DMS153 (cell line): ENCODE results near the gene HECA.
"Not testable (repeated sequence)": the region's sequence is repeated elsewhere in the genome, so short reads cannot be mapped to it uniquely, and the experiment has no call there.

Experiments used
- DNase-seq: peaks from one replicate; lab custom pipeline; 2025; lab: John Stamatoyannopoulos, UW

The HECA gene, protein sequence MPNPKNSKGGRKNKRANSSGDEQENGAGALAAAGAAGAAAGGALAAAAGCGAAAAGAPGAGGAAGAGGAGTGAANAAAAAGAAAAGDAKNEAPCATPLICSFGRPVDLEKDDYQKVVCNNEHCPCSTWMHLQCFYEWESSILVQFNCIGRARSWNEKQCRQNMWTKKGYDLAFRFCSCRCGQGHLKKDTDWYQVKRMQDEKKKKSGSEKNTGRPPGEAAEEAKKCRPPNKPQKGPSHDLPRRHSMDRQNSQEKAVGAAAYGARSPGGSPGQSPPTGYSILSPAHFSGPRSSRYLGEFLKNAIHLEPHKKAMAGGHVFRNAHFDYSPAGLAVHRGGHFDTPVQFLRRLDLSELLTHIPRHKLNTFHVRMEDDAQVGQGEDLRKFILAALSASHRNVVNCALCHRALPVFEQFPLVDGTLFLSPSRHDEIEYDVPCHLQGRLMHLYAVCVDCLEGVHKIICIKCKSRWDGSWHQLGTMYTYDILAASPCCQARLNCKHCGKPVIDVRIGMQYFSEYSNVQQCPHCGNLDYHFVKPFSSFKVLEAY

GRCh38 chr6:139134817-139135577 is at the start of gene HECA:
Gene HECA (plus strand): TSS chr6:139135080. CDS start chr6:139135397, 317 bp downstream.
- DNase-seq: peak; percentile 92

DNA sequence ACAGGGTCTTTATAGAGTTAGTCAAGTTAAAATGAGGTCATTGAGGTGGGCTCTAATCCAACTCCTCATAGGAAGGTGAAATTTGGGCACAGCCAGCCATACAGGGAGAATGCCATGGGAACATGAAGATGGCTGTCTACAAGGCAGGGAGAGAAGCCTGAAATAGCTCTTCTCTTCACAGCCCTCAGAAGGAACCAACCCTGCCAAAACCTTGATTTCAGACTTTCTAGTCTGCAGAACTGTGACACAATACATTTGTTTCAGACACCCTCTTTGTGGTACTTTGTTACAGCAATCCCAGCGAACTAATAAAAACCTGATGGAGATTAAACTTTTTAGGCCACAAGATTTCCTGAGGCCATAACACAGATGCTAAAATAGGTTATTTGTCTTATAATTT is 43.1 kb upstream of the HECA start:
- DNase-seq: no peak

GRCh38 chr6:139099984-139100383 is 34.9 kb upstream of the HECA start:
- no peak for DNase-seq

- DNase-seq: no peak
These were observed 27.8 kb upstream of the HECA start for GRCh38 chr6:139107051-139107450.

DNA sequence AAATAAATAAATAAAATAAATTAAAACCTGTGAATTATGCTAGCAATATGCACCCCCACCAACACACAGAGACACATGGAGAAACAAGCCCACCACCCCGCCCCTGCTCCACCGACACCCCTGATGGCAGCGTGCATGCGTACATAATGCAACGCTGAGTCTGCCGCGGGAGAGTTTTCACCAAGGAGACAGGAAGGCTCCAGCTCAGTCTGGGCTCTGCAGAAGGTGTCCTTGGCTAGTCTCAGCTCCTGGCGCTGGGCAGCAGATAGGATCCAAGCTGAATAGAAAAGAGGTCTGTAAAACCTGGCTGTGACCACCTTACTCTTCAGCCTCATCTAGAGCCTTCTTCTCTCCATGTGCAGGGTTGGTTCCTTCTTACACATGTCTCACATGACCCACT is 26.5 kb upstream of the HECA start:
- DNase-seq: no peak

- no peak for DNase-seq
These were observed 25.3 kb upstream of the HECA start for GRCh38 chr6:139109558-139109957.

DNA sequence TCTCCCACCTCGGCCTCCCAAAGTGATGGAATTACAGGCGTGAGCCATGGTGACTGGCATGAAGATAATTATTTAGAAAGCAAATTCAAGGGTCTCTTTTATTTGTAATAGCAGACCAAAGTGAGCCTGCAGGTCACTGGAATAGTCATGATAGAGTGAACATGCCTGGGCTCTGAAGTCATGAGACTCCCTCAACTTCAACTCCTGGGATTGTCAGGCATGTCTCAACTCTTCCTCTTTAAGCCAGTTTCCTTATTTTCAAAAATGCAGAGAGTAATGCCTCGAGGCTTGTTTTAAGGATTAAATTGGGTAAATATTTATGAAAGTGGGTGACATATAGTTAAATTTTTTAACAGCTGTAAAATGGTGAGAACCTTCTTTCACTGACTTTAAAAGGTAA is 22.7 kb upstream of the HECA start:
- no peak for DNase-seq

DNA sequence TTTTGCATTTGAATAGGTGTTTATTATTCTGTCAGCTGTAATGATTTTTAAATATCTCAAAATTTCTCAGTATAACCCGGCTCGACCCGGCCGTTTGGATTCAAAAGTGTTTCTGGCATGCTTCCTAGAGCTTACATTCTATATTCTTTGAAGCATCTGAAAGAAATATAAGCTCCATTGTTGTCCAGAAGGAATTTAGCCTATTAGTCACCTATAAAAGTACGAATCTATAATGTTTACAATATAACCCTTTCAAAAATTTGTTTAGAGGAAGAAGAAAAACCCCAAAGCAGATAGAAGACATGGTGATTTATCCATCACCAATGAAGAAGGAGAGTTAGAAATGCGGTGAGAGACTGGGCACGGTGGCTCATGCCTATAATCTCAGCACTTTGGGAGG is 22.3 kb upstream of the HECA start:
- DNase-seq: no peak

DNA sequence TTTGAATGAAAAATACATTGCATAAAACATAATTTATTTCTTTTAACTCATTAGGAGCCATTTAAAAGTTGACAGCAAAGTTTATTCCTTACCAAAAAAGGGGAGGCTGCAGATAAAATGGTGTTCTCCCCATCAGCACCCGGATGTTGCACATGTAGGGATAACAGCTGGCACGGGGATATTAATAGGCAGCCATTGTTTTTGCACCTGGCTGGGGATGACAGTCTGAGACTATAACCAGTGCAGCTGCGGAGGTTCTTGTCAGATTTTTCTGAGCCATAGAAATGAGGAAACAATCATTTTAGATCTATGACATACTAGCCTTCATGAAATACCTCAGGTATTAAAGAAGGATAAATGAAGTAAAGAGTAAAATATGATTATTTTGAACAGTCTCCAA is 20.1 kb upstream of the HECA start:
- DNase-seq: peak; percentile 61

DNA sequence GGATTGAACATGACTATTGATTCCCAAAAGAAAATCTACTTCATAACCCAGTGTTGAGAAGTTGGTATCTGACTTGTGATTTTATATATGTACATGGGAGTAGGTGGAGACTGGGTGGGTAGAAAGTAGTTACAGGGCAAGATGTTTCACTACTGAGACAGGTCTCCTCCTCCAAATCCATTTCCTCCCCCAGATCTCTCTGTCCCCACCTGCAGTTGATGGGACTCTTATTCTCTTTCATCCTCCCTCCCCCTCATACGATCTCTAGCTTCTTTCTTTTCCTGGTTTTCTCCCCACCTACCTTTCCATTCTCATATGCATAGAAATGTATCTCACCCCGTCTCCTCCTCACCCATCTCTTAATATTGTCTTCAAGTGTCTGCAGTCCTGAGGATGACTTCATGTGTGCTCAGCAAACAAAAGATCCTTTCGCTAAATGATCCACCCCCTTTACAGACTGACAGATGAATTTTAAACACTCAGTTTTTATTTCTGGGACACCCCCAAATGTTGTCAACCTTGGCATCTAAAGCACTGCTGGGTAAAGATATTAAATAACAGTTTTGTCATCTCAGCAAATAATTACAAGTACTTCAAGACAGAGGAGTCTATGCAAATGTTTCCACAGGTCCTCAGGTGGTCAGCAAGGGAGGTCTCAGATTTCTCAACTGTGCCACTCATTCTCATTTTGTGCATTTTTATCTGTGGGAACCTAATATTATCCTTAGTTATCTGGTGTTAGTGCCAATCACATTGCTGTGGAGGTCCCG is 18.7 kb upstream of the HECA start:
- no peak for DNase-seq

DNA sequence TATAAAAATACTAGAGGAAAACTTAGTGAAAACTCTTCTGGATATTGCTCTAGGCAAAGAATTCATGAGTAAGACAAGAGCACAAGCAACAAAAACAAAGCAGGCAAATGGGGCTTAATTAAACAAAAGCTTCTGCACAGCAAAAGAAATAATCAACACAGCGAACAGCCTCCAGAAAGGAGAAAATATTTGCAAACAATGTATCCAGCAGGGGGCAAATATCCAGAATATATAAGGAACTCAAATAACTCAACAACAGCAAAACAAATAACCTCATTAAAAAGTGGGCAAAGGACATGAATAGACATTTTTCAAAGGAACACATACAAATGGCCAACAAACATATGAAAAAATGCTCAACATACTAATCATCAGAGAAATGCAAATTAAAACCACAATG is 17.1 kb upstream of the HECA start:
- no peak for DNase-seq

DNA sequence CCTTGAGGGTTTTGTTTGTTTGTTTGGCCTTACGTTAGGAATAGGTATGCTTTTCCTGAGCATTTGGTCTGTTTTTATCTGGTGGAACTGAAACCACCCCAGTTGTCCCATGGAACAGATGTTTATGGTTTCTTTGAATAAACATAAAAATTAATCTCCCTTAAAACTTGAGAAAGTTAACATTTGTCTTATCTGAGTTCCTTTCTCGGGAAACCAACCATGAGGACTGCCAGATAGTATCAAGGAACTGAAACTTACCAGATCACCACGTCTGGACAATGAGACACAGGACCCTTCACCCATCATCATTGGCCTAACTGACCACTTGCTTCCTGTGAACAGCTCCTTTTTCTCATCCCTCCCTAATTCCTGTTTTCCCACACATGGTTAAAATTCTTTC is 15.3 kb upstream of the HECA start:
- DNase-seq: no peak

DNA sequence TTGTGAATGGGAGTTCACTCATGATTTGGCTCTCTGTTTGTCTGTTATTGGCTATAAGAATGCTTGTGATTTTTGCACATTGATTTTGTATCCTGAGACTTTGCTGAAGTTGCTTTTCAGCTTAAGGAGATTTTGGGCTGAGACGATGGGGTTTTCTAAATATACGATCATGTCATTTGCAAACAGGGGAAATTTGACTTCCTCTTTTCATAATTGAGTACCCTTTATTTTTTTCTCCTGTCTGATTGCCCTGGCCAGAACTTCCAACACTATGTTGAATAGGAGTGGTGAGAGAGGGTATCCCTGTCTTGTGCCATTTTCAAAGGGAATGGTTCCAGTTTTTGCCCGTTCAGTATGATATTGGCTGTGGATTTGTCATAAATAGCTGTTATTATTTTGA is 12.1 kb upstream of the HECA start:
- not testable (repeated sequence) for DNase-seq

DNA sequence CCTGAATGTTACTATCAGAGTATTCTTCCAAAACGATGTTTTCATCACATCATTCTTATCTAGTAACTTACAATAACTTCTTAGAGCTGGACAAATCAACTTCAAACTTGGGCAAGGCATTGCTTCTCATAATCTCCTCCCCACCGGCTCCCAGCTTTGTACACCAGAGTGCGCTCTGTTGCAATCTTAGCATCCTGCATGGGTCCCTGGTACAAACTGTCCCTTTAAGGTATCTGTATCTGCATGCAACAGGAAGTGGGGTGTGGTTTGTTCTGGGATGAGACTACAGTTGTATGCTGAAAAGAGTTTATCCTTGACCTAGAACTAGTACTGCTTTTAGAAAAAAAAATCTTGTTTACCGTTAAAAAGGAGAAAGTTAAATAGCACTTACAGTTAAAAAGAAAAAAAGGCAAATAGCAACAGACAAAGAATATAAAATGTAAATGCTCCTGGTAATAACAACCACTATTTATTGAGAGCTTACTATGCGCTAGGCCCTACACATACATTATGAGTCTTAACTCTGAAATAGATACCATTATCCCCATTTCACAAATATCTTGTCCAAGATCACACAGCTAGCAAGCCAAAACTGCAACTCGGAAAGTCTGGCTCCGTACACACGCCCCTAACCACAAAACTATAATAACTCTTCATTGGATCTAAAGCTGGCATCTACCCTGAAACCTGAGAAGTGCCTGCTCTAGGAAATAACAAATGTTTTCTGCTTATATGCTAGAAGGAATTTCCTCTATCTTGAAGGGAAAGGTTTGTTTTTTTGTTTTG is 9.8 kb upstream of the HECA start:
- peak; percentile 26 for DNase-seq

- DNase-seq: no peak
These were observed 8.6 kb upstream of the HECA start for GRCh38 chr6:139126255-139126654.

GRCh38 chr6:139126931-139127330 is 7.9 kb upstream of the HECA start:
- no peak for DNase-seq

- DNase-seq: no peak
These were observed 5.6 kb upstream of the HECA start for GRCh38 chr6:139129284-139129683.

DNA sequence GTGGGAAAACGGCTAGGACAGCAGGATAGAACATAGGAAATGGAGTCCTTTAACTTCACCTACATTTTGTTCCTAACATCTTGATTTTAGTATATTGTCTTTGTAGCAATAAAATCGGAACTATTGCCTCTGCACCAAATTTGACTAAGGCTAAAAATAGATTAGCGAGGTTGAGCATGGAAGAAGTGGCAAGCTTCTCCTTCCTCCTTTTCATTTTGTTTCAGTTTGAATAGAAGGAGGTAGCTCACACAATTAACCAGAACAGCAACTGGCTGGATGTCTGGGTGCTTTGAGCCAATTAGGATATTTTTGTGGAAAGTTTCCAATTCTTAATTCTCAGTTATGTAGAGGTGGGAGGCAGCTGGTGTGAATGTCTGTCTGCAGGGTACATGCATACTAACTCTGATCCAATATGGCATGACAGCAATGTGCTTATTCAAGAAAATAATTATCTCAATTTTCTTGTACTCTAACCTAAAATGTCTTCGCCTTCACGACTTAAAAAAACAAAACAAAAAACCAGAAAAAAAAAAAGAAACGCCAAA is 3.1 kb upstream of the HECA start:
- DNase-seq: no peak

DNA sequence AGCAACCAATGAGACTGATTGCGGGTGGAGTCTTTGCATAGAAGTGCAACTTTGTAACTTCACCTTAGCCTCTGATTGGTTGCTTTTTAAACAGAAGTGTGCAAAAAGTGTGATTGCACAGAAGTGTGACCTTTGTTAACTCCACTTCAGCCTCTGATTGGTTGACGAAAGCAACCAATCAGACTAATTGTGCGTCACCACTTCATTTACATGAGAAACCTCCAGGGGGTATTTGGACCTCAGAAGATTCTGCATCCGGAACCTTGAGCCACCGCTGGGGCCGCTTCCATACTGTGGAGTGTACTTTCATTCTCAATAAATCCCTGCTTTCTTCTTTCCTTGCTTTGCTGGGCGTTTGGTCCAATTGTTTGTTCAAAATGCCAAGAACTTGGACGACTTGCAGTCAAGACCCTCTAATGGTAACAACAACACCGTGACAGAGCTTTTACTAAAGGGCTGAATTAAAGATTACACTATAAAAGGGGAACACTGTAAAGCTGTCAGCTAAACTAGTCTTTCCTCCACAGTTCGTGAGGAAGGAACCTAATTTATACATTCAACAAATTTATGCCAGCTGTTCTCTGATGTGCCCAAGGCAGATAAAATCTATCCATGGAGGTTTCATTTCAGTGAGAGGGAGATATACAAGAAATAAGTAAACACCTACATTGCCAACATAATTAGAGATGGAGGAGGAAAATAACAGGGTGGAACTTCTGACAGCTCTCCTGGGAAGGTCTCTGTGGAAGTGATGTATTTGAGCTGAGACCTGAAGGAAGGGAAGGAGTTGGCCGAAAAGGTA is 1.4 kb upstream of the HECA start:
- DNase-seq: no peak

DNA sequence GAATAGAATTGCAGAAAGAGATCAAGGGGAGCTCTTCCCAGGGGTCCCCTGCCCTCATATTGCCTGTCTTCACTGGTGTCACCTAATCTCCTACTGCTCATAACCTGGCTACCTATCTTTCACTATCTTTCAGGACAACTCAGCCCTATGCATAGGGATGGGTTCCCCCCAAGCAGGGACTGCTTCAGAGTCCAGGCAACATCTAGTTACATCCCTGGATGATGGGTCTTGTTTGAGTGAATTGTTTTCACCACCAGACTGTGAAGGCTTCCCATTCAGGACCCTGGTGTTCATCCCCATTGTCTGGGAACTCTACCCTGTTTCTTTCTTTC is 850 bp upstream of the HECA start:
- DNase-seq: no peak
